HCT116 (cell line): ENCODE results near the gene CIAO2B. TPM values are rescaled to one million over a fixed set of nuclear protein-coding genes. Genes with fewer than 3 reads are reported as not detected.

ENCODE experiments used
- ATAC-seq: fragments of 200-7000 bp; cut with Tn5 transposase; 2 replicates; pipeline ENCODE4 v1.9.1; 2020; ENCODE audit warnings: mild to moderate bottlenecking, moderate library complexity
- BruUV-seq: library from RNA; stranded (reverse); fragments of 400-500 nt; replicated peaks from 2 replicates; lab custom pipeline; 2021; lab: Mats Ljungman, UMichigan
- CTCF ChIA-PET: fragments of 300-600 bp; sonication (Branson Sonifier 250); formaldehyde crosslinking; loops from one replicate; lab custom pipeline; 2021; ENCODE audit warnings: antibody characterized with exemption; lab: Charles Lee
- POLR2A ChIA-PET: fragments of 300-600, 350-600 bp; sonication (Branson Sonifier 250); formaldehyde crosslinking; loops from one replicate; lab custom pipeline; 2021; ENCODE audit warnings: antibody characterized with exemption; lab: Charles Lee
- RAD21 ChIA-PET, 2 experiments: fragments of 300-600 bp; sonication (Branson Sonifier 250); formaldehyde crosslinking; loops; one replicate each; lab custom pipeline; 2023; ENCODE audit warnings: low total read pairs in 2 of 2; ENCODE audit not compliant: uncharacterized antibody in 2 of 2, unreplicated experiment in 2 of 2, low non-redundant PET in 1 of 2; lab: Charles Lee
- DNase-seq: peaks from one replicate; pipeline ENCODE4 v3.0.0-alpha.2; 2010; ENCODE audit warnings: low read depth, low spot score
- H2AFZ ChIP-seq: fragments of 200-600 bp; shearing (Covaris generic), sonication (generic); 2 replicates; pipeline ENCODE4 v1.6.1; 2017; ENCODE audit warnings: low read depth, mixed run types, mixed read lengths, antibody characterized with exemption, low read length; ENCODE audit not compliant: poor library complexity, severe bottlenecking
- H3K27ac ChIP-seq: 2 replicates; pipeline ENCODE4 v1.5.1; 2012; ENCODE audit warnings: low read depth, low read length
- H3K27me3 ChIP-seq: fragments of 200-600 bp; sonication (generic); 2 replicates; pipeline ENCODE4 v1.6.1; 2016; ENCODE audit warnings: mixed run types, low read length, mixed read lengths; ENCODE audit not compliant: insufficient read depth
- H3K36me3 ChIP-seq, 2 experiments: fragments of 200-500 bp in 1 of 2; fragments of 200-600 bp in 1 of 2; sonication (Bioruptor generic) in 1 of 2; sonication (generic) in 1 of 2; 2 replicates each; pipeline versions ENCODE4 v1.5.1 to v1.6.1; 2014 to 2016; ENCODE audit warnings: low read length in 2 of 2, inconsistent platforms in 1 of 2, mixed read lengths in 1 of 2, mixed run types in 1 of 2; ENCODE audit not compliant: insufficient read depth in 2 of 2, control insufficient read depth in 1 of 2
- H3K4me1 ChIP-seq, 2 experiments: fragments of 200-600 bp in 1 of 2; sonication (generic) in 1 of 2; 2 replicates each; pipeline versions ENCODE4 v1.5.1 to v1.6.1; 2012 to 2017; ENCODE audit warnings: low read length in 2 of 2, inconsistent platforms in 1 of 2, mild to moderate bottlenecking in 1 of 2, mixed read lengths in 1 of 2, mixed run types in 1 of 2, moderate library complexity in 1 of 2; ENCODE audit not compliant: insufficient read depth in 2 of 2, control insufficient read depth in 1 of 2
- H3K4me2 ChIP-seq: fragments of 200-600 bp; sonication (generic); 2 replicates; pipeline ENCODE4 v1.6.1; 2017; ENCODE audit warnings: mixed run types, low read length, mixed read lengths
- H3K4me3 ChIP-seq, 2 experiments: fragments of 200-600 bp in 1 of 2; sonication (generic) in 1 of 2; replicated peaks in 1 of 2; 2 replicates each; pipeline ENCODE4 v1.5.1; 2011 to 2016; ENCODE audit warnings: low read length in 2 of 2, control low read depth in 1 of 2, low read depth in 1 of 2, mild to moderate bottlenecking in 1 of 2, mixed read lengths in 1 of 2, mixed run types in 1 of 2
- H3K79me2 ChIP-seq: fragments of 200-600 bp; sonication (generic); 2 replicates; pipeline ENCODE4 v1.6.1; 2017; ENCODE audit warnings: mild to moderate bottlenecking, mixed run types, low read length, moderate library complexity, mixed read lengths; ENCODE audit not compliant: insufficient read depth
- H3K9ac ChIP-seq: fragments of 200-600 bp; sonication (generic); 2 replicates; pipeline ENCODE4 v1.6.1; 2016; ENCODE audit warnings: low read length, mixed read lengths
- H3K9me2 ChIP-seq: fragments of 200-600 bp; sonication (generic), shearing (Covaris generic); 2 replicates; pipeline ENCODE4 v1.6.1; 2017; ENCODE audit warnings: mixed run types, mild to moderate bottlenecking, moderate library complexity; ENCODE audit not compliant: insufficient read depth
- H3K9me3 ChIP-seq, 2 experiments: fragments of 200-500 bp in 1 of 2; fragments of 200-600 bp in 1 of 2; sonication (Bioruptor generic) in 1 of 2; sonication (generic) in 1 of 2; 2 replicates each; pipeline ENCODE4 v1.6.1; 2014 to 2017; ENCODE audit warnings: low read length in 2 of 2, mixed read lengths in 2 of 2, inconsistent platforms in 1 of 2, low read depth in 1 of 2, mild to moderate bottlenecking in 1 of 2, mixed run types in 1 of 2, moderate library complexity in 1 of 2; ENCODE audit not compliant: control insufficient read depth in 1 of 2, insufficient read depth in 1 of 2
- H4K20me1 ChIP-seq: fragments of 200-600 bp; sonication (generic), shearing (Covaris generic); 2 replicates; pipeline ENCODE4 v1.6.1; 2017; ENCODE audit warnings: mixed run types, mild to moderate bottlenecking, moderate library complexity; ENCODE audit not compliant: insufficient read depth
- EGR1 ChIP-seq: IDR thresholded peaks from 2 replicates; pipeline ENCODE4 v1.6.1; 2012; ENCODE audit warnings: low read depth
- FOSL1 ChIP-seq: IDR thresholded peaks from 2 replicates; pipeline ENCODE4 v1.6.1; 2012; ENCODE audit warnings: low read depth
- MAX ChIP-seq: IDR thresholded peaks from 2 replicates; pipeline ENCODE4 v1.6.1; 2012
- POLR2A ChIP-seq: IDR thresholded peaks from 2 replicates; pipeline ENCODE4 v1.7.0; 2011; ENCODE audit warnings: borderline replicate concordance; ENCODE audit not compliant: insufficient read depth, insufficient read length; ENCODE audit errors: extremely low read depth
- RAD21 ChIP-seq: IDR thresholded peaks from 2 replicates; pipeline ENCODE4 v1.6.1; 2012; ENCODE audit warnings: low read depth, mild to moderate bottlenecking
- SIN3A ChIP-seq: IDR thresholded peaks from 2 replicates; pipeline ENCODE4 v1.6.1; 2012; ENCODE audit warnings: low read depth
- ZBTB33 ChIP-seq: IDR thresholded peaks from 2 replicates; pipeline ENCODE4 v1.6.1; 2011; ENCODE audit warnings: mild to moderate bottlenecking, low read length, moderate library complexity; ENCODE audit not compliant: insufficient replicate concordance; ENCODE audit errors: extremely low read depth
- ZFX ChIP-seq: fragments of 450-650 bp; IDR thresholded peaks from 2 replicates; pipeline ENCODE4 v1.6.1; 2017
- ZNF274 ChIP-seq: fragments of 200-500 bp; sonication (Bioruptor generic); IDR thresholded peaks from 2 replicates; pipeline ENCODE4 v1.6.1; 2014; ENCODE audit warnings: mild to moderate bottlenecking, low read depth, low read length, inconsistent platforms
- intact Hi-C: fragments of 100-400 bp; cut with micrococcal nuclease; formaldehyde crosslinking; loops from 2 replicates; pipeline ENCODE4 v1.10.0; 2022
- total RNA-seq: library from RNA; stranded (reverse); gene quantifications from one replicate; pipeline ENCODE4 v1.2.1, GENCODE V29; 2021; ENCODE audit not compliant: unreplicated experiment

The CIAO2B gene
- total RNA-seq, 1 experiment from 2014 or later: 113 TPM

- TF ChIP-seq ZBTB33 (no peak), SIN3A (no peak), ZFX (no peak), EGR1 (no peak), MAX (no peak)
These were observed 16.2 kb upstream of the CIAO2B start (continued) for GRCh38 chr16:66950437-66950836.

- ChIA-PET CTCF (interaction anchor here (1.2 kb wide), 1 partner anchor 12 kb away, joined by 3 read pairs; the partner anchor contains the start of gene CES3), POLR2A (no interaction called here), RAD21 (no interaction called here)
- DNase-seq (no peak), ATAC-seq (no peak)
- Histone ChIP-seq H2AFZ (no peak overlapping the region), H3K4me2 (no peak overlapping the region), H3K79me2 (no peaks in the 10 kb centered on the region), H3K9me2 (no peaks in the 10 kb centered on the region), H3K36me3 (no peaks in the 10 kb centered on the region), H3K9ac (no peak overlapping the region), H3K27me3 (no peaks in the 10 kb centered on the region), H3K9me3 (peaks cover 0 to 6% of the 10 kb centered on the region in 2 experiments; a peak in 1 of 4 replicates), H3K4me3 (no peak overlapping the region), H4K20me1 (no peaks in the 10 kb centered on the region), H3K4me1 (peaks cover 11 to 18% of the 10 kb centered on the region in 2 experiments; a peak in 3 of 4 replicates), H3K27ac (no peak overlapping the region)
- TF ChIP-seq RAD21 (no peak), FOSL1 (no peak), POLR2A (no peak), ZBTB33 (no peak), ZNF274 (no peak)
- intact Hi-C loops: no loop called here
- BruUV-seq: no TSS peak
These were observed 15.3 kb upstream of the CIAO2B start for GRCh38 chr16:66949472-66949871.
